Colonic mucosa (tissue), 4 donors: ENCODE measurements around the gene FGF14. TPM values are rescaled to one million over a fixed set of nuclear protein-coding genes. Genes with fewer than 3 reads are reported as not detected.

Experiments
- DNase-seq: peaks from one replicate; pipeline ENCODE4 v3.0.0-alpha.2; 2020
- H3K27ac ChIP-seq: fragments of 200-600 bp; one replicate; pipeline ENCODE4 v1.8.0; 2021
- H3K27me3 ChIP-seq: fragments of 200-600 bp; one replicate; pipeline ENCODE4 v1.8.0; 2021
- H3K36me3 ChIP-seq: fragments of 200-600 bp; one replicate; pipeline ENCODE4 v1.8.0; 2021
- H3K4me1 ChIP-seq: fragments of 200-600 bp; one replicate; pipeline ENCODE4 v1.8.0; 2021; ENCODE audit warnings: mild to moderate bottlenecking
- H3K4me3 ChIP-seq: fragments of 200-600 bp; one replicate; pipeline ENCODE4 v1.8.0; 2021
- H3K9ac ChIP-seq, 2 donors: one replicate each; pipeline ENCODE4 v1.7.0; 2013; ENCODE audit warnings: control low read depth in 2 of 2, low read depth in 2 of 2, low read length in 2 of 2
- H3K9me3 ChIP-seq: fragments of 200-600 bp; one replicate; pipeline ENCODE4 v1.8.0; 2021
- CTCF ChIP-seq: fragments of 200-600 bp; IDR thresholded peaks from one replicate; pipeline ENCODE4 v1.8.0; 2022; ENCODE audit warnings: antibody characterized with exemption, mild to moderate bottlenecking
- intact Hi-C: fragments of 100-400 bp; cut with DNase I; formaldehyde crosslinking; loops from one replicate; pipeline ENCODE4 v1.14.1; 2022
- total RNA-seq, 2 donors: library from RNA; stranded (reverse); fragmentation: NEBNext Ultra II Directional in 1 of 2; extraction: Animal tissue kit (Norgen Biotek cat#: 25700) in 1 of 2; gene quantifications; one replicate each; pipeline ENCODE4 v1.2.1, GENCODE V29; 2021
- donor health status: healthy.
- donor health status: DM: no; HTN: no; CAD: no.
- donor health status: DM: no; HTN: no; CAD: no.

Gene FGF14
- total RNA-seq, 2 donors from 2014 or later = 0.62 to 0.85 TPM

- no peak for TF ChIP-seq CTCF
- H3K4me1 ChIP-seq = no peaks in the 10 kb centered on the region
- H3K9ac ChIP-seq = no peak overlapping the region
- H3K27ac ChIP-seq = no peak overlapping the region
- no peaks in the 10 kb centered on the region for H3K36me3 ChIP-seq
- intact Hi-C loops = no loop called here
- no peaks in the 10 kb centered on the region for H3K9me3 ChIP-seq
- no peak overlapping the region for H3K4me3 ChIP-seq
- no peaks in the 10 kb centered on the region for H3K27me3 ChIP-seq
- no peak for DNase-seq
Observed at GRCh38 chr13:102220681-102221228, 181.1 kb downstream of the FGF14 start.

DNA sequence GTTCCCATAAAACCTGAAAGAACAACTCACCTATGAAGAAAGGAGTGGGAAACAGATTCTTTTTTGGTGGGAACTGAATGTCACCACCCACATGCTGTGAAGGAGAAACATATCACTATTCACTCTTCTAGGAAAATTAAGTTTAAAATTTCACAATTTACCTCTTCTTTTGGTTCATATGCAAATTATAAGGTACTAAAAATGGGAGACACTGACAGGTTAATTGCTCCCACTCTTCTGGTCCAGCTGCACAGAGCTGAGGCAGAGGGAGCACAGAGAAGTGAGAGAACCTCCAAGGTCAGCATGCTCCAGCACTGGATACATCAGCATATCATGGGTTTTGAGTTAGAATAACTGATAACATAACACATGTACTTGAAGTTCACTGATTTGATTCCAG, 186.9 kb downstream of the FGF14 start:
- no peaks in the 10 kb centered on the region for H3K36me3 ChIP-seq
- TF ChIP-seq CTCF = no peak
- no peak for DNase-seq
- H3K4me3 ChIP-seq = no peak overlapping the region
- H3K27ac ChIP-seq = no peak overlapping the region
- no peaks in the 10 kb centered on the region for H3K4me1 ChIP-seq
- no peak overlapping the region for H3K9ac ChIP-seq
- no peaks in the 10 kb centered on the region for H3K27me3 ChIP-seq
- H3K9me3 ChIP-seq = no peaks in the 10 kb centered on the region
- intact Hi-C loops = no loop called here

GRCh38 chr13:102212729-102213128, 189.1 kb downstream of the FGF14 start:
- Histone ChIP-seq H3K9me3 (no peaks in the 10 kb centered on the region), H3K4me3 (no peak overlapping the region), H3K36me3 (no peaks in the 10 kb centered on the region), H3K27ac (no peak overlapping the region), H3K27me3 (no peaks in the 10 kb centered on the region), H3K9ac (no peak overlapping the region), H3K4me1 (no peaks in the 10 kb centered on the region)
- DNase-seq = no peak
- TF ChIP-seq CTCF = no peak
- intact Hi-C loops = no loop called here

DNA sequence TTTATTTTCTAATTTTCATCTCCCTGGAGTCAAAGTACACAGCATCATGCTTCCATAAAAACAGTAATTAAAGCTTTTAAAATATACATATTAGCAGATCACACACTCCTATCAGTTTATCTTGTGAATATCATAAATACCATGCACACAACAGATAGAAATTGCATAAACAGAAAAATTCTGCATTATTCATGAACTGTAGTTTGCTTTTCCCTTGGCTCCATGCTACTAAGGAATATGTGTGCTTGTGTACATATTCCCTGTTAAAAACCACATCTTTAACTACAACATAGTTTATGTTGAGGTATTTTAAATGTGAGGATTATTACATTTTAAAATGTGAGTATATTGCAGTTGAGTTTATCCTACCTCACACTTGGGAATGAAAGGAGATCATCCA, 193.5 kb downstream of the FGF14 start:
- Histone ChIP-seq H3K4me3 (no peak overlapping the region), H3K36me3 (no peaks in the 10 kb centered on the region), H3K27me3 (no peaks in the 10 kb centered on the region), H3K4me1 (no peaks in the 10 kb centered on the region), H3K9ac (no peak overlapping the region), H3K9me3 (no peaks in the 10 kb centered on the region), H3K27ac (no peak overlapping the region)
- intact Hi-C loops = no loop called here
- TF ChIP-seq CTCF = no peak
- DNase-seq = no peak

DNA sequence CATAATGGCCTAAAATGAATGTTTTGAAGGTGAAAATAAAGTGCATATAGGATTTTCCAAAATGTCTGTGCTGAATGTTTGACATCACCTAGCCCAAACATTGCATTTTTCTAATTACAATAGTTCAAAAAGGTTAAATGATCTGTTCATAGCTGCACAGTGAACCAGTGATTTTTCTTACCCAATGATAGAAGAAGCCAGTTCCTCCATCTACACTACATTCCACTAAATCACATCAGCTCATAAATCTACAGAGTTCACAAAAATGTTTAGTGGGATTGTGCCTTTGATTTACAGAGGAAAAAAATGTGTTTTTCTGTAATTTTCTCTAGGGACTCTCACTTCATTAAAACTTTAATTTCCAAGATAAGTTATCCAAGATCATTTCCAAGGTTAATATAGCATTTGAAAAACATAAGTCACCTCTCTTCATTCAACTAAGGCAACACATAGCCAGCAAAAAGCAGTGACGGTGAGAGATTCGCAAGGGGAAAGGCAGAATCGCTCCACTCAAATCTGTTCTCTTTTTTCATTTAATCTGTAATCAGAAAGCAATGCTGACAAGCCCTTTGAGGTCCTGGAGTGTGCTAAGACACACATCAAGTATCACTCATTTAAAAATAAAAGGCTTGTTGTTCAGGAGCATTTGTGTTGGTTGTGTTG, 194.0 kb downstream of the FGF14 start:
- no peak for TF ChIP-seq CTCF
- Histone ChIP-seq H3K4me3 (no peak overlapping the region), H3K36me3 (no peaks in the 10 kb centered on the region), H3K9ac (no peak overlapping the region), H3K4me1 (no peaks in the 10 kb centered on the region), H3K9me3 (no peaks in the 10 kb centered on the region), H3K27ac (no peak overlapping the region), H3K27me3 (no peaks in the 10 kb centered on the region)
- no peak for DNase-seq
- intact Hi-C loops = no loop called here
